HCT116 (cell line): ENCODE data around the gene PSMC6.

Source experiments
- EZH2 ChIP-seq: fragments of 200-600 bp; sonication (generic); IDR thresholded peaks from 2 replicates; pipeline ENCODE4 v1.6.1; 2017; ENCODE audit warnings: antibody characterized with exemption, mixed run types
- POLR2A ChIP-seq: IDR thresholded peaks from 2 replicates; pipeline ENCODE4 v1.7.0; 2011; ENCODE audit warnings: borderline replicate concordance; ENCODE audit not compliant: insufficient read depth, insufficient read length; ENCODE audit errors: extremely low read depth
- POLR2AphosphoS5 ChIP-seq: IDR thresholded peaks from 2 replicates; pipeline ENCODE4 v1.6.1; 2011; ENCODE audit warnings: mild to moderate bottlenecking, low read depth, low read length, moderate library complexity
- RAD21 ChIP-seq: IDR thresholded peaks from 2 replicates; pipeline ENCODE4 v1.6.1; 2012; ENCODE audit warnings: low read depth, mild to moderate bottlenecking
- SP1 ChIP-seq: IDR thresholded peaks from 2 replicates; pipeline ENCODE4 v1.6.1; 2012; ENCODE audit warnings: low read depth
- TF ChIP-seq, protein P1 (sequence below): IDR thresholded peaks from 2 replicates; pipeline ENCODE4 v1.6.1; 2012; ENCODE audit warnings: low read depth
- TF ChIP-seq, protein P2 (sequence below), 3 experiments: fragments of 200-600 bp in 1 of 3; sonication (generic) in 1 of 3; IDR thresholded peaks in 2 of 3; conservative IDR thresholded peaks in 1 of 3; 2 replicates each; pipeline ENCODE4 v1.5.1; 2012 to 2017; ENCODE audit warnings: low read depth in 2 of 3, low read length in 2 of 3, antibody characterized with exemption in 1 of 3, borderline replicate concordance in 1 of 3, control low read depth in 1 of 3, mild to moderate bottlenecking in 1 of 3, mixed read lengths in 1 of 3, mixed run types in 1 of 3, moderate library complexity in 1 of 3; ENCODE audit not compliant: insufficient read depth in 1 of 3
- TF ChIP-seq, protein P3 (sequence below): IDR thresholded peaks from 2 replicates; pipeline ENCODE4 v1.6.1; 2012

DNA sequence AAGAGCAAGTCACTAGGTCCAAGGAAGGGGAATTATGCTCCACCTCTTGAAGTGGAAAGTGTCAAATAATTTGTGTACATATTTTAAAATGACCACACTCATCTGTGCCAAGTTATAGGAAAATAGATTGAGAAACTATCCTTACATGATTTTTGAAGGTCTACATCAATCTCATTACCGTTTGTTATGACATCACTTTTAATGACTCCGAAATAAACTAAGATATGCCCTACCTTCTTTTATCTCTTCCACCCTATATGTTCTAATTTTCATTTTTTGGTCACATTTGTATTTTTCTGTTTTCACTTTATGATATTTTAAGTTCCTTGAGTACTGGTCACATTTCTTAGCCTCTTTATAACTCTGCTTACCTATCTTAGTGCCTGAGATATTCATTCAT, 3.3 kb upstream of the PSMC6 start:
- no peak for TF ChIP-seq POLR2A
- no peak for TF ChIP-seq EZH2
- no peak for TF ChIP-seq RAD21
- TF ChIP-seq SP1 = no peak
- TF ChIP-seq, protein P1, sequence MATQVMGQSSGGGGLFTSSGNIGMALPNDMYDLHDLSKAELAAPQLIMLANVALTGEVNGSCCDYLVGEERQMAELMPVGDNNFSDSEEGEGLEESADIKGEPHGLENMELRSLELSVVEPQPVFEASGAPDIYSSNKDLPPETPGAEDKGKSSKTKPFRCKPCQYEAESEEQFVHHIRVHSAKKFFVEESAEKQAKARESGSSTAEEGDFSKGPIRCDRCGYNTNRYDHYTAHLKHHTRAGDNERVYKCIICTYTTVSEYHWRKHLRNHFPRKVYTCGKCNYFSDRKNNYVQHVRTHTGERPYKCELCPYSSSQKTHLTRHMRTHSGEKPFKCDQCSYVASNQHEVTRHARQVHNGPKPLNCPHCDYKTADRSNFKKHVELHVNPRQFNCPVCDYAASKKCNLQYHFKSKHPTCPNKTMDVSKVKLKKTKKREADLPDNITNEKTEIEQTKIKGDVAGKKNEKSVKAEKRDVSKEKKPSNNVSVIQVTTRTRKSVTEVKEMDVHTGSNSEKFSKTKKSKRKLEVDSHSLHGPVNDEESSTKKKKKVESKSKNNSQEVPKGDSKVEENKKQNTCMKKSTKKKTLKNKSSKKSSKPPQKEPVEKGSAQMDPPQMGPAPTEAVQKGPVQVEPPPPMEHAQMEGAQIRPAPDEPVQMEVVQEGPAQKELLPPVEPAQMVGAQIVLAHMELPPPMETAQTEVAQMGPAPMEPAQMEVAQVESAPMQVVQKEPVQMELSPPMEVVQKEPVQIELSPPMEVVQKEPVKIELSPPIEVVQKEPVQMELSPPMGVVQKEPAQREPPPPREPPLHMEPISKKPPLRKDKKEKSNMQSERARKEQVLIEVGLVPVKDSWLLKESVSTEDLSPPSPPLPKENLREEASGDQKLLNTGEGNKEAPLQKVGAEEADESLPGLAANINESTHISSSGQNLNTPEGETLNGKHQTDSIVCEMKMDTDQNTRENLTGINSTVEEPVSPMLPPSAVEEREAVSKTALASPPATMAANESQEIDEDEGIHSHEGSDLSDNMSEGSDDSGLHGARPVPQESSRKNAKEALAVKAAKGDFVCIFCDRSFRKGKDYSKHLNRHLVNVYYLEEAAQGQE = no peak
- TF ChIP-seq, protein P2, sequence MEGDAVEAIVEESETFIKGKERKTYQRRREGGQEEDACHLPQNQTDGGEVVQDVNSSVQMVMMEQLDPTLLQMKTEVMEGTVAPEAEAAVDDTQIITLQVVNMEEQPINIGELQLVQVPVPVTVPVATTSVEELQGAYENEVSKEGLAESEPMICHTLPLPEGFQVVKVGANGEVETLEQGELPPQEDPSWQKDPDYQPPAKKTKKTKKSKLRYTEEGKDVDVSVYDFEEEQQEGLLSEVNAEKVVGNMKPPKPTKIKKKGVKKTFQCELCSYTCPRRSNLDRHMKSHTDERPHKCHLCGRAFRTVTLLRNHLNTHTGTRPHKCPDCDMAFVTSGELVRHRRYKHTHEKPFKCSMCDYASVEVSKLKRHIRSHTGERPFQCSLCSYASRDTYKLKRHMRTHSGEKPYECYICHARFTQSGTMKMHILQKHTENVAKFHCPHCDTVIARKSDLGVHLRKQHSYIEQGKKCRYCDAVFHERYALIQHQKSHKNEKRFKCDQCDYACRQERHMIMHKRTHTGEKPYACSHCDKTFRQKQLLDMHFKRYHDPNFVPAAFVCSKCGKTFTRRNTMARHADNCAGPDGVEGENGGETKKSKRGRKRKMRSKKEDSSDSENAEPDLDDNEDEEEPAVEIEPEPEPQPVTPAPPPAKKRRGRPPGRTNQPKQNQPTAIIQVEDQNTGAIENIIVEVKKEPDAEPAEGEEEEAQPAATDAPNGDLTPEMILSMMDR (IDR thresholded peaks at IDR 0.05 in 2 of 3, conservative IDR thresholded peaks at IDR 0.05 in 1 of 3; ENCODE audit: borderline replicate concordance in 1 of 3, insufficient read depth in 1 of 3, low read depth in 2 of 3, low read length in 2 of 3) = no peak
- TF ChIP-seq, protein P3, sequence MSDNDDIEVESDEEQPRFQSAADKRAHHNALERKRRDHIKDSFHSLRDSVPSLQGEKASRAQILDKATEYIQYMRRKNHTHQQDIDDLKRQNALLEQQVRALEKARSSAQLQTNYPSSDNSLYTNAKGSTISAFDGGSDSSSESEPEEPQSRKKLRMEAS = no peak
- TF ChIP-seq POLR2AphosphoS5 = no peak
